B cell (primary cell): ENCODE measurements around the gene PRM2. TPM values are rescaled to one million over a fixed set of nuclear protein-coding genes. Genes with fewer than 3 reads are reported as not detected.

Experiments
- ATAC-seq: fragments of 200-7000 bp; cut with Tn5 transposase; one replicate; pipeline ENCODE4 v1.10.0; 2021; ENCODE audit warnings: low read depth, mild to moderate bottlenecking, moderate number of reproducible peaks, moderate library complexity
- CTCF ChIA-PET: fragments of 350-600 bp; sonication (Branson Sonifier 250); formaldehyde crosslinking; loops from one replicate; lab custom pipeline; 2021; ENCODE audit warnings: antibody characterized with exemption, inconsistent platforms; lab: Charles Lee
- POLR2A ChIA-PET: fragments of 350-600 bp; sonication (Branson Sonifier 250); formaldehyde crosslinking; loops from one replicate; lab custom pipeline; 2021; ENCODE audit warnings: antibody characterized with exemption; lab: Charles Lee
- DNase-seq: peaks from one replicate; pipeline ENCODE4 v3.0.0; 2013
- H2AFZ ChIP-seq: 2 replicates; pipeline ENCODE4 v1.6.1; 2012; ENCODE audit warnings: mild to moderate bottlenecking, low read depth, low read length; ENCODE audit not compliant: insufficient read depth, poor library complexity, severe bottlenecking
- H3K27ac ChIP-seq, 2 donors: 1 replicate in 1 of 2; 2 replicates in 1 of 2; pipeline ENCODE4 v1.5.1; 2012 to 2013; ENCODE audit warnings: low read length in 2 of 2, mild to moderate bottlenecking in 2 of 2, moderate library complexity in 1 of 2
- H3K27me3 ChIP-seq, 4 experiments: fragments of 200-600 bp in 1 of 4; sonication (generic) in 1 of 4; replicated peaks in 1 of 4; 1 replicate in 2 of 4; 2 replicates in 2 of 4; pipeline versions ENCODE4 v1.6.1 to v1.7.0; 2013 to 2016; ENCODE audit warnings: low read length in 3 of 4, mild to moderate bottlenecking in 2 of 4, mixed read lengths in 1 of 4, moderate library complexity in 1 of 4; ENCODE audit not compliant: insufficient read depth in 4 of 4, control insufficient read depth in 3 of 4; ENCODE audit errors: control extremely low read depth in 1 of 4
- H3K36me3 ChIP-seq, 2 experiments: replicated peaks in 1 of 2; 1 replicate in 1 of 2; 2 replicates in 1 of 2; pipeline versions ENCODE4 v1.6.1 to v1.7.1; 2013; ENCODE audit warnings: low read length in 1 of 2; ENCODE audit not compliant: insufficient read depth in 2 of 2, control insufficient read depth in 1 of 2; ENCODE audit errors: control extremely low read depth in 1 of 2, extremely low read depth in 1 of 2
- H3K4me1 ChIP-seq, 2 donors: fragments of 200-600 bp in 1 of 2; sonication (generic) in 1 of 2; 1 replicate in 1 of 2; 2 replicates in 1 of 2; pipeline versions ENCODE4 v1.5.1 to v1.6.1; 2013 to 2017; ENCODE audit warnings: low read length in 2 of 2; ENCODE audit not compliant: control insufficient read depth in 2 of 2, insufficient read depth in 2 of 2
- H3K4me2 ChIP-seq: replicated peaks from 2 replicates; pipeline ENCODE3; 2012; ENCODE audit warnings: mild to moderate bottlenecking, low read depth, low read length; ENCODE audit not compliant: poor library complexity, severe bottlenecking
- H3K4me3 ChIP-seq, 5 experiments: fragments of 200-600 bp in 1 of 5; sonication (generic) in 1 of 5; 1 replicate in 3 of 5; 2 replicates in 2 of 5; pipeline versions ENCODE4 v1.5.1 to v1.7.0; 2011 to 2016; ENCODE audit warnings: low read length in 4 of 5, mild to moderate bottlenecking in 4 of 5, low read depth in 2 of 5, control low read depth in 1 of 5, moderate library complexity in 1 of 5; ENCODE audit not compliant: insufficient read depth in 1 of 5; ENCODE audit errors: control extremely low read depth in 1 of 5, extremely low read depth in 1 of 5
- H3K79me2 ChIP-seq: fragments of 200-600 bp; sonication (generic); one replicate; pipeline ENCODE4 v1.6.0; 2016; ENCODE audit warnings: low read length; ENCODE audit not compliant: control insufficient read depth, insufficient read depth
- H3K9ac ChIP-seq: fragments of 200-600 bp; sonication (generic); 2 replicates; pipeline ENCODE4 v1.6.1; 2017; ENCODE audit warnings: mild to moderate bottlenecking, low read length, moderate library complexity
- H3K9me3 ChIP-seq, 3 donors: one replicate each; pipeline versions ENCODE4 v1.6.1 to v1.7.1; 2013; ENCODE audit warnings: low read length in 2 of 3; ENCODE audit not compliant: control insufficient read depth in 2 of 3, insufficient read depth in 1 of 3; ENCODE audit errors: control extremely low read depth in 1 of 3
- H4K20me1 ChIP-seq: 2 replicates; pipeline ENCODE4 v1.6.0; 2012; ENCODE audit warnings: mild to moderate bottlenecking, low read length; ENCODE audit not compliant: insufficient read depth, control insufficient read depth, poor library complexity, severe bottlenecking
- H3K27ac Mint-ChIP-seq: one replicate; pipeline ENCODE4 v1.8.0; 2021; ENCODE audit warnings: mixed read lengths
- H3K27me3 Mint-ChIP-seq: one replicate; pipeline ENCODE4 v1.8.0; 2021; ENCODE audit warnings: mixed read lengths
- H3K4me1 Mint-ChIP-seq: one replicate; pipeline ENCODE4 v1.8.0; 2021; ENCODE audit warnings: mixed read lengths
- H3K4me3 Mint-ChIP-seq: one replicate; pipeline ENCODE4 v1.8.0; 2021; ENCODE audit warnings: mixed read lengths
- H3K9me3 Mint-ChIP-seq: one replicate; pipeline ENCODE4 v1.8.0; 2022; ENCODE audit warnings: mixed read lengths; ENCODE audit not compliant: insufficient read depth
- CTCF ChIP-seq: fragments of 200-600 bp; IDR thresholded peaks from one replicate; pipeline ENCODE4 v1.8.0; 2022; ENCODE audit warnings: antibody characterized with exemption, mild to moderate bottlenecking
- EZH2 ChIP-seq: IDR thresholded peaks from 2 replicates; pipeline ENCODE4 v1.6.1; 2012; ENCODE audit warnings: borderline replicate concordance, low read depth, mild to moderate bottlenecking, moderate library complexity, low read length; ENCODE audit not compliant: insufficient read depth, poor library complexity, severe bottlenecking
- WGBS: methylation state at CpG from one replicate; pipeline ENCODE4 v1.1.5; 2013; ENCODE audit warnings: missing lambda C conversion rate; ENCODE audit not compliant: insufficient coverage; 5-methylcytosine and 5-hydroxymethylcytosine counted together
- intact Hi-C: fragments of 100-400 bp; cut with micrococcal nuclease; formaldehyde crosslinking; loops from one replicate; pipeline ENCODE4 v1.10.0; 2022
- polyA plus RNA-seq: library from polyadenylated mRNA; depleted of rRNA; stranded (reverse); fragments of >200 nt; gene quantifications from 2 replicates; pipeline ENCODE4 v1.2.3, GENCODE V29; 2012
- total RNA-seq, 2 donors: library from RNA; stranded (reverse); fragments of 120-200 nt in 1 of 2; gene quantifications; 1 replicate in 1 of 2; 2 replicates in 1 of 2; pipeline versions ENCODE4 v1.2.3 to v1.2.4, GENCODE V29; 2013 to 2022

The PRM2 gene
- total and polyA plus RNA-seq, 2 donors (not counting 1 experiment from before 2014, with no cell fraction given) = not detected

DNA sequence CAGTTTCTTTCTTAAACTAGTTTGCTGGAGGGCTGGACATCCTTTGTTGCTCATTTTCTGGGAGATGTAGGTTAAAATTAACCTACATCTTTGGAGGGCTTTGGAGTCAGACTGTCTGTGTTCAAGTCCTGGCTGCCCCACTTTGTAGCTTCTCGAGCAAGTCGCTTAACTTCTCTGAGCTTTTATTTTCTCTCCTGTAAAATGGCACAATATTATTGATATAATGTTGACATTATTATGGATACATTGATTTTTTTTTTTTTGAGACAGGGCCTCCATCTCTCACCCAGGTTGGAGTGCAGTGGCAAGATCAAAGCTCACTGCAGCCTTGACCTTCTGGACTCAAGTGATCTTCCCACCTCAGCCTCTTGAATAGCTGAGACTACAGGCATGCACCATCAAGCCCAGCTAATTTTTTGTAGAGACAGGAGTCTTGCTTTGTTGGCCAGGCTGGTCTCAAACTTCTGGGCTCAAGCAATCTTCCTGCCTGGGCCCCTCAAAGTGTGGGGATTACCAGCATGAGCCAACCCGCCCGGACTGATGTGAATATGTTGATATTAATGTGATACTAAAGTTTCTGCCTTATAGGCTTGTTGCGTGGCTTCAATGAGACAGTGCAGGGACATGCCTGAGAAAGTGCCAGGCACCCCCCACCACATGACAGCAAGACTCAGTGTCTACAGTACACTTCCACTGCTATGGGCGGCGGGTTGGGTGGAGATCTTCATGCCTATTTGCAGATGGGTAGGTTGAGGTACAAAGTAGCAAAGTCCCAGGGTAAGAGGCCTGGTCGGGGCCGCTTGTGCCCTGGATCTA is 37.4 kb upstream of the PRM2 start:
- no peaks in the 10 kb centered on the region for H3K79me2 ChIP-seq
- Mint-ChIP-seq H3K27me3 (no peaks in the 10 kb centered on the region), H3K4me3 (no peak overlapping the region), H3K9me3 (no peaks in the 10 kb centered on the region), H3K4me1 (peaks cover 65% of the 10 kb centered on the region), H3K27ac (peak overlapping the region; percentile 82)
- H3K27ac ChIP-seq = no peak overlapping the region
- POLR2A ChIA-PET = interaction anchor here (6.8 kb wide), 1 partner anchor 14 kb away, joined by 94 read pairs; no protein-coding TSS in a partner anchor
- no peak overlapping the region for H2AFZ ChIP-seq
- no peak for TF ChIP-seq EZH2
- H3K4me2 ChIP-seq = no peak overlapping the region
- H3K9me3 ChIP-seq = peaks cover 0 to 13% (median 0%) of the 10 kb centered on the region in 3 donors
- DNase-seq (no peak), ATAC-seq (no peak)
- H3K27me3 ChIP-seq = no peaks in the 10 kb centered on the region
- H3K9ac ChIP-seq = no peak overlapping the region
- no peaks in the 10 kb centered on the region for H3K36me3 ChIP-seq
- WGBS = 93% methylated on average over 6 of the region's 9 CpGs
- intact Hi-C loops = loop anchor here (5.0 kb wide), 2 partner anchors 236 to 369 kb away; no protein-coding TSS in a partner anchor
- CTCF ChIA-PET = interaction anchor here (1.0 to 6.9 kb wide), 4 partner anchors 15 to 350 kb away, joined by 4 to 136 read pairs (median 80); partner anchors contain the start of gene SOCS1
- H3K4me1 ChIP-seq = peaks cover 51 to 65% of the 10 kb centered on the region in 2 donors
- no peak overlapping the region for H3K4me3 ChIP-seq
- no peaks in the 10 kb centered on the region for H4K20me1 ChIP-seq

GRCh38 chr16:11312718-11313492 is 36.6 kb upstream of the PRM2 start:
- TF ChIP-seq EZH2 = no peak
- TF ChIP-seq CTCF = no peak
- no peaks in the 10 kb centered on the region for H3K79me2 ChIP-seq
- H2AFZ ChIP-seq = no peak overlapping the region
- peak overlapping the region; percentile 39 for H3K4me2 ChIP-seq
- intact Hi-C loops = loop anchor here (5.0 kb wide), 2 partner anchors 236 to 369 kb away; no protein-coding TSS in a partner anchor
- Mint-ChIP-seq H3K4me1 (peaks cover 71% of the 10 kb centered on the region), H3K9me3 (no peaks in the 10 kb centered on the region), H3K27ac (peak overlapping the region; percentile 82), H3K27me3 (no peaks in the 10 kb centered on the region), H3K4me3 (peak overlapping the region; percentile 48)
- no peaks in the 10 kb centered on the region for H3K36me3 ChIP-seq
- WGBS = 72% methylated on average over 6 of the region's 8 CpGs
- no peak overlapping the region for H3K4me3 ChIP-seq
- ChIA-PET CTCF (interaction anchor here (1.0 to 6.9 kb wide), 5 partner anchors 12 to 349 kb away, joined by 3 to 136 read pairs (median 77); partner anchors contain the start of gene SOCS1), POLR2A (interaction anchor here (5.6 to 6.8 kb wide), 3 partner anchors 14 to 56 kb away, joined by 89 to 118 read pairs (median 94); partner anchors contain the start of gene SOCS1)
- H3K27ac ChIP-seq = no peak overlapping the region
- peaks cover 0 to 21% (median 4%) of the 10 kb centered on the region in 3 donors for H3K9me3 ChIP-seq
- no peaks in the 10 kb centered on the region for H4K20me1 ChIP-seq
- DNase-seq (peak; percentile 37), ATAC-seq (no peak)
- no peak overlapping the region for H3K9ac ChIP-seq
- no peaks in the 10 kb centered on the region for H3K27me3 ChIP-seq
- H3K4me1 ChIP-seq = peaks cover 59 to 73% of the 10 kb centered on the region in 2 donors
